DMS114 treated with DMSO at 0.1 percent for 48 hours (cell line): Measurements from ENCODE around the gene PCDHGA8.
"Not testable (repeated sequence)": the region's sequence is repeated elsewhere in the genome, so short reads cannot be mapped to it uniquely, and the experiment has no call there.

Source experiments
- DNase-seq: peaks from one replicate; lab custom pipeline; 2025; ENCODE audit not compliant: unreplicated experiment; lab: John Stamatoyannopoulos, UW

The PCDHGA8 gene

GRCh38 chr5:141369994-141370848 lies 22.2 kb upstream of the PCDHGA8 start, which contains the start of gene PCDHGB3:
Gene PCDHGB3, plus strand, starts transcription at chr5:141370242. Its CDS starts 153 bp downstream, at chr5:141370395.
- DNase-seq, result no peak

GRCh38 chr5:141371572-141372475 lies 20.6 kb upstream of the PCDHGA8 start:
- DNase-seq, result no peak

GRCh38 chr5:141373673-141374317 lies 18.6 kb upstream of the PCDHGA8 start, which contains the start of gene PCDHGA6:
Gene PCDHGA6, plus strand, starts transcription at chr5:141373891. Its CDS starts 193 bp downstream, at chr5:141374084.
- DNase-seq, result no peak

- no peak for DNase-seq
These were observed 17.8 kb upstream of the PCDHGA8 start for GRCh38 chr5:141374627-141375026.

- not testable (repeated sequence) for DNase-seq
These were observed 16.8 kb upstream of the PCDHGA8 start for GRCh38 chr5:141375444-141376155.

GRCh38 chr5:141382469-141383294 lies 9.8 kb upstream of the PCDHGA8 start, which contains the start of gene PCDHGA7:
Gene PCDHGA7, plus strand, starts transcription at chr5:141382742. Its CDS starts 158 bp downstream, at chr5:141382900.
- no peak for DNase-seq

GRCh38 chr5:141383345-141383744 lies 9.1 kb upstream of the PCDHGA8 start:
- DNase-seq, result no peak

GRCh38 chr5:141384471-141385267 lies 7.8 kb upstream of the PCDHGA8 start:
- DNase-seq, result no peak

GRCh38 chr5:141387557-141388311 lies 4.7 kb upstream of the PCDHGA8 start, which contains the start of gene PCDHGB4:
Gene PCDHGB4, plus strand, starts transcription at chr5:141387698. Its CDS starts 187 bp downstream, at chr5:141387885.
- not testable (repeated sequence) for DNase-seq

GRCh38 chr5:141388661-141389060 lies 3.8 kb upstream of the PCDHGA8 start:
- DNase-seq, result no peak

- DNase-seq, result no peak
These were observed 3.0 kb upstream of the PCDHGA8 start for GRCh38 chr5:141389153-141390042.

GRCh38 chr5:141393267-141393666 lies 834 bp downstream of the PCDHGA8 start:
- no peak for DNase-seq

- DNase-seq, result not testable (repeated sequence)
These were observed 2.2 kb downstream of the PCDHGA8 start for GRCh38 chr5:141394401-141395187.

- DNase-seq, result not testable (repeated sequence)
These were observed 5.5 kb downstream of the PCDHGA8 start, which contains the start of gene PCDHGB5 for GRCh38 chr5:141397756-141398551. Gene PCDHGB5, plus strand, starts transcription at chr5:141397947. Its CDS starts 181 bp downstream, at chr5:141398128.

- no peak for DNase-seq
These were observed 6.2 kb downstream of the PCDHGA8 start for GRCh38 chr5:141398608-141399007.
